Skeletal muscle tissue (tissue), 4 donors: ENCODE results near the gene JAG2. TPM values are rescaled to one million over a fixed set of nuclear protein-coding genes. Genes with fewer than 3 reads are reported as not detected.

Experiments used
- H3K27ac ChIP-seq: one replicate; pipeline ENCODE4 v1.7.0; 2013; ENCODE audit warnings: mild to moderate bottlenecking, low read depth, low read length, inconsistent platforms
- H3K27me3 ChIP-seq, 3 donors: one replicate each; pipeline ENCODE4 v1.7.0; 2013; ENCODE audit warnings: low read length in 3 of 3; ENCODE audit not compliant: control insufficient read depth in 3 of 3, insufficient read depth in 3 of 3
- H3K36me3 ChIP-seq, 3 donors: one replicate each; pipeline ENCODE4 v1.7.0; 2013; ENCODE audit warnings: low read length in 3 of 3; ENCODE audit not compliant: control insufficient read depth in 3 of 3, insufficient read depth in 3 of 3
- H3K4me1 ChIP-seq, 3 donors: one replicate each; pipeline ENCODE4 v1.7.0; 2013; ENCODE audit warnings: low read length in 3 of 3, mild to moderate bottlenecking in 3 of 3; ENCODE audit not compliant: control insufficient read depth in 3 of 3, insufficient read depth in 3 of 3
- H3K4me3 ChIP-seq, 3 donors: one replicate each; pipeline ENCODE4 v1.7.0; 2013; ENCODE audit warnings: low read length in 3 of 3
- H3K9ac ChIP-seq, 3 donors: one replicate each; pipeline ENCODE4 v1.7.0; 2013; ENCODE audit warnings: low read length in 3 of 3, mild to moderate bottlenecking in 3 of 3, moderate library complexity in 2 of 3, low read depth in 1 of 3
- H3K9me3 ChIP-seq, 3 donors: one replicate each; pipeline ENCODE4 v1.7.0; 2013; ENCODE audit warnings: low read length in 3 of 3; ENCODE audit not compliant: control insufficient read depth in 3 of 3
- total RNA-seq: library from RNA; depleted of rRNA; stranded (reverse); fragments of >200 nt; gene quantifications from one replicate; pipeline ENCODE4 v1.2.3, GENCODE V29; 2014
- donor health status: Osteomylitis.

JAG2 gene
- total RNA-seq, 1 donor from 2014 or later, result 33.9 TPM

DNA sequence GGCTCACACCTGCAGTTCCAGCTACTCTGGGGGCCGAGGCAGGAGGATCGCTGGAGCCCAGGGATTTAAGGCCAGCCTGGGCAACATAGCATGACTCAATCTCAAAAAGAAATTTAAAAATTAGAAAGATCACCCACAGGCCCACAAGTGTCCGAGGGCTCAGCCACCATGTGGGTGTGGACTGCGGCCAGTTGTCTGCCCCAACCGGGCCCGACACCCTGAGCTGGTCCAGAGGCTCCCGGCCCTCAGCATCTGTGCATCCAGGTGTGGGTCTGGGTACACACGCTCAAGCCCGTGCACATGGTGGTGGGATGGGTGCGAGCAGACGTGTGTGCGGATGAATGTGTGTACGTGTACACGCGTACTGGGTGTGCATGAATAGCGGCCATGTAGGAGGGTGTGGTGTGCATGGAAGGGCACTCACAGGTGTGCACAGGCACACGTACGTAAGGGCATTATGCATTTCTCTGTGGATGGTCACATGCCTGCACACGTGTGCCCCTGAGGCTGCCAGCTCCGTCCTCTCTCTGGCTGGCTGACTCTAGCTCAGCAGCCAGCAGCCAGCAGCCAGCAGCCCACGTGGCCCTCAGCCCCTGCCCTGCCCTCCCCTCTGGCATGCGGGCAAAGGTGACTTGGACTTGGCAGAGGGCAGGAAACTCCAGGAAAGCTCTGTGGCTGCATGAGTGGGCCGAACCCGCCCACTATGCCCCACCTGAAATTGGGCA is 35.8 kb upstream of the JAG2 start:
- H3K36me3 ChIP-seq, result no peaks in the 10 kb centered on the region
- peak overlapping the region in 2 of 3 donors; percentile 45 to 58 for H3K4me3 ChIP-seq
- H3K9me3 ChIP-seq, result no peaks in the 10 kb centered on the region
- H3K9ac ChIP-seq, result peak overlapping the region in 1 of 3 donors; percentile 60
- H3K27me3 ChIP-seq, result peaks cover 16 to 24% (median 23%) of the 10 kb centered on the region in 3 donors
- H3K4me1 ChIP-seq, result peaks cover 27 to 68% (median 49%) of the 10 kb centered on the region in 3 donors
- no peak overlapping the region for H3K27ac ChIP-seq

DNA sequence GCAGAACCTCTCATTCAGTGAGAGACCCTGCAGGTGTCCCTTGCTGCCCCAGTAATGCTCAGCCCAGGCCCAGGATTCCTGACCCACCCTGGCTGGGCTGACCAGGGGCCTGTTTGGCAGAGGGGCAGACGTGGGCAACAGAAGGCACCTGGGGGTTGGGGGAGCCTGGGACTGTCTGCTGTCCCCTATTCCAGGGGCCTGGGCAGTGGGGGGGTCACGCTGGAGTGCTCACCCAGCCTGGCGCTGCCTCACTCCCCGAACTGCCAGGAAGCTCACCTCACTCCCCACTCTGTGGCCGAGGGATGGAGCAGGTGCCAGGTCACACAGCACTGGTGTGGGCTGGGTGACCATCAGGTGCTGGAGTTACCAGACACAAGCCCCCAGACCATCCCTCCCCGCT is 35.1 kb upstream of the JAG2 start:
- H3K4me1 ChIP-seq, result peaks cover 27 to 75% (median 52%) of the 10 kb centered on the region in 3 donors
- H3K27me3 ChIP-seq, result peaks cover 22 to 31% (median 29%) of the 10 kb centered on the region in 3 donors
- H3K9me3 ChIP-seq, result no peaks in the 10 kb centered on the region
- no peaks in the 10 kb centered on the region for H3K36me3 ChIP-seq
- no peak overlapping the region for H3K4me3 ChIP-seq
- H3K27ac ChIP-seq, result no peak overlapping the region
- no peak overlapping the region for H3K9ac ChIP-seq

DNA sequence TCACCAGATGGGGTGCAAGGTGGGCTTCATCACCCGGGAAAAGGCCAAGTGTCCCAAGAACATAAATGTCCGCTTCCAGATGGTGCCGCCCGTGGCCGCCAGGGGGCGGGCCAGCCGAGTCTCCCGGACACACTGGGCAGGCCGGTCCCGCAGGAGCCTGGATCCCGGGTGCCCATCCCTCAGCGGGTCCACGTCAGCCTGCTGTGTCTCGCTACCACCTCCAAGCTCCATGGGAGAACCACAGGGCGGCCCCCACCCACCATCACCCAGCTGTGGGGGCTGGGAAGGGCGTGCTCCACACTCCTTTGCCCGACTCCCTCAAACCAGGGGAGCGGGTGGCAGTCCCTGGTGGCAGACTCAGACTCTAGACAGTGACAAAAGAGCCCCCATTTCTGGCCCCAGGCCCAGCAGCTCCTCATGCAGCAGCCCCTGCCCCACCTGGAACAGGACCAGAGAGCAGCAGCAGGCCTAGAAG is 34.5 kb upstream of the JAG2 start:
- peaks cover 27 to 81% (median 58%) of the 10 kb centered on the region in 3 donors for H3K4me1 ChIP-seq
- no peaks in the 10 kb centered on the region for H3K36me3 ChIP-seq
- peak overlapping the region in 1 of 3 donors; percentile 25 for H3K9ac ChIP-seq
- no peak overlapping the region for H3K4me3 ChIP-seq
- H3K9me3 ChIP-seq, result no peaks in the 10 kb centered on the region
- peaks cover 28 to 37% (median 35%) of the 10 kb centered on the region in 3 donors for H3K27me3 ChIP-seq
- H3K27ac ChIP-seq, result no peak overlapping the region

DNA sequence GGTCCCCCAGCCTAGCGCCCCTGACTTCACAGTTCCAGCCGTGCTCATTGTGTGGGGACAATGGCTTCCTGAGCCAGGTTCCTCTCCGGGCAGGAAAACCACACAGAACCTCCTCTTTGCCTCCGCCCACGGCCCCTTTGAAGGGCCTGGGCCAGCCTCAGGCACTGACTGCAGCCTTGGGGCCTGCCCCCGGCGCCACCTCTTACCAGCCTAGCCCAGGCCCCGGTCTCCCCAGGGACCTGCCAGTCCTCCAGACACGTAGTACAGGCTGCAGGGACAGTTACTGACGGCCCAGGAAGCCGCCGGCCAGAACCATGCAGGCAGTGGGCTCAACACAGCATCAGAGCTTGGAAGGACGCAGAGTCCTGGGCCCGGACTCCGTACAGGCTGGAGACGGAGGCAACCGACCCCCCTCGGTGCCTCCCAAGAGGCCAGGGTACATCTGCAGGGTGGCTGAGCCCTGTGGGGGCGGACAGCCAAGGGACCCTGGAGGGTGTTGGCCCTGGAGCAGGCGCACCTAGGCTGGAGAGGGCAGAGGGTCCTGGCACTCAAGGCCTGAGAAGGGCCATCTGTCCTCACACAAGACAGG is 33.4 kb upstream of the JAG2 start:
- no peak overlapping the region for H3K27ac ChIP-seq

DNA sequence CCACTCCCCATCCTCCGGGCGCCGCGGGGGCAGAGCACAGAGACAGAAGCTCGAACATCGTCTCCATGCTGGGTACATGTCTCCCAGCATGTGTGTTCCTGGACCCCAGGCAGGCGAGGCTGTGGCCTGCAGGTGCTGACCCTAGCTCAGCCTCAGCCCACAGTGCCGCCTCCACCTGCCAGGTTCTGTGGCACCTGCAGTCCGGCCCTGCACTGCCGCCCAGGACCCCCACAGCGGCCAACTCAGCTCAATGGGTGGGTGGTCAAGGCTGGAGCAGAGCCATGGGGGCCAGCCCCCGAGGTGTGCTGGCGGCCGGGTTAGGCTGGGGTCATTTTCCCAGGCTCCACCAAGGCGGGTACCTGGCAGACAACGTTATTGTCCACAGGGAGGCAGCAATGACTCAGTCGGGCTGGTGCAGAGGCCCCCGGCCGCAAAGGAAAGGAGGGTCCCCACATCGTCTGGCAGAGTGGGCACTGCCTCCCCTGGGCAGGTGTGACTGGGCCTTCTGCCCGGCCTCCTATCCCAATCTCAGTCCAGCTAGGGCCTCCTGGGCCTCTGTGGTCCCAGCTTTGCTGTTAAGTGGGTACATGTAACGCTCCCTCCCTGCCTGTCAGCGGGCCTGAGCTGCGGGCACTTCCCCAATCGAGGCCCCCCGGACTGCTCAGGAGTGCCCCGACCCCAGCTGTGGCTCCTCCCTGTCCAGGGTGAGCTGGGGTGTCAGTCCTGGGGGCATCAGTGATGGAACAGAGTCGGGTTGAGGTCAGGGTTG is 32.8 kb upstream of the JAG2 start:
- H3K36me3 ChIP-seq, result no peaks in the 10 kb centered on the region
- peaks cover 38 to 51% (median 44%) of the 10 kb centered on the region in 3 donors for H3K27me3 ChIP-seq
- H3K4me1 ChIP-seq, result peaks cover 34 to 72% (median 70%) of the 10 kb centered on the region in 3 donors
- no peaks in the 10 kb centered on the region for H3K9me3 ChIP-seq
- peak overlapping the region in 1 of 3 donors; percentile 45 for H3K9ac ChIP-seq
- H3K27ac ChIP-seq, result no peak overlapping the region
- H3K4me3 ChIP-seq, result no peak overlapping the region

More for the DNA sequence above, 33.4 kb upstream of the JAG2 start:
- Histone ChIP-seq H3K4me3 (no peak overlapping the region), H3K9ac (peak overlapping the region in 1 of 3 donors; percentile 45), H3K9me3 (no peaks in the 10 kb centered on the region), H3K4me1 (peaks cover 31 to 75% (median 67%) of the 10 kb centered on the region in 3 donors), H3K27me3 (peaks cover 38 to 45% (median 40%) of the 10 kb centered on the region in 3 donors), H3K36me3 (no peaks in the 10 kb centered on the region)

DNA sequence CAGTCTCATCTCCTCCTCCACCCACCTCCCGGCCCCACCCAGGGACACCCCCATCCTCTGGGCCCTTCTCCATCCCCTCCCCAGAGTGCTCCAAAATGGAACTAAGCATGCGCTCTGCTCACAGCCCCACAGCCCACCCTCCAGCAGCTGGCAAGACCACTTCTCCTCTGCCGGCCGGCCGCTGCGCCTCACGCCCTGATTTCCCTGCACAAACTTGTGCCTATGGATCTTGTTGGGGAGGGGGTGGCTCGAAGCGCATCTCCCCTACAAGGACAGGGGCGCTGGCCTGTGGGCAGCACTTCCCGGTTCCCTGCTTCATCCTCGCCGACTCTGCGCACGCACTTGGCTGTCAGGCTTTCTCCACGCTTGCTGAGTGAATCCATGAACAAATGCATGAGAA is 32.1 kb upstream of the JAG2 start:
- Histone ChIP-seq H3K4me1 (peaks cover 37 to 72% (median 72%) of the 10 kb centered on the region in 3 donors), H3K36me3 (no peaks in the 10 kb centered on the region), H3K9me3 (no peaks in the 10 kb centered on the region), H3K9ac (no peak overlapping the region), H3K4me3 (no peak overlapping the region), H3K27me3 (peaks cover 43 to 58% (median 51%) of the 10 kb centered on the region in 3 donors), H3K27ac (no peak overlapping the region)

DNA sequence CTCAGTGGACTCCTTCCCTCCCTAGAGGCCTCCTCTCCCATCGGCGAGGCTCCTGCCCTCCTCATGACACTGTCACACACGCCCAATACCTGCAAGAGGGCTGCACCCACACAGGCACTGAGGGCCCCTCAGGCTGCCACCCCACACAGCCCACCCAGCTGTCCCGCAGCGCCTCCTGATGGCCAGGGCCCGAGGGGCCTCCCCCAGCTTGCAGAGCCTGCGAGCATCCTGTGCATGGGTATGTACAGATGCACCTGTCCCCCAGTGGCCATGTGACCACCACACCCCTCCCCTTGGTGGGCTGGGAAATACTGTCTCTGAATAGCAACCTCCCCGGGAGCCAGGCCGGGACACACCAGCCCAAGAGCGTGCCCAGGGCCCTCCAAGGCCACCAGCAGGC is 31.5 kb upstream of the JAG2 start:
- no peak overlapping the region for H3K9ac ChIP-seq
- no peak overlapping the region for H3K27ac ChIP-seq
- H3K4me3 ChIP-seq, result no peak overlapping the region
- H3K9me3 ChIP-seq, result no peaks in the 10 kb centered on the region
- peaks cover 33 to 71% (median 70%) of the 10 kb centered on the region in 3 donors for H3K4me1 ChIP-seq
- H3K27me3 ChIP-seq, result peaks cover 49 to 63% (median 54%) of the 10 kb centered on the region in 3 donors
- H3K36me3 ChIP-seq, result no peaks in the 10 kb centered on the region

DNA sequence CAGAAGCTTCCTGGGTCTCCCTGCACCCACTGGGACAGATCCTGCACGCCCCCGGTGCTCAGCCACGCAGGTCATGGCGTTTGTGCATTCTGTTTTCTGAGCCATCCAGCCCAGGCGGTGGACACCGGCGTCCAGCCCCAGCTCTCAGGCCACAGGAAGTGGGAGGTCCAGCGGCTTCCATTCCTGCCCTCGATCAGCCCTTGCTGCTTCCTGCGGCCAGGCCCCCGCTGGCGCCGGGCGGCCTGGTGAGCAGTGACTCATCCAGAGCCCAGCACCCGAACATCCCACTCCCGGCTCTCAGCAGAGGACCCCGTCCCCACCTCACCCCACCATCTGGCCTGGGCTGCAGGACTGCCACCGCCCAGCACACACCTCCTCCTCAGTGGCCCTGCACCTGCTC is 30.5 kb upstream of the JAG2 start:
- Histone ChIP-seq H3K36me3 (no peaks in the 10 kb centered on the region), H3K27ac (no peak overlapping the region), H3K27me3 (peaks cover 59 to 72% (median 64%) of the 10 kb centered on the region in 3 donors), H3K4me3 (no peak overlapping the region), H3K9me3 (no peaks in the 10 kb centered on the region), H3K4me1 (peaks cover 23 to 65% (median 65%) of the 10 kb centered on the region in 3 donors), H3K9ac (no peak overlapping the region)

DNA sequence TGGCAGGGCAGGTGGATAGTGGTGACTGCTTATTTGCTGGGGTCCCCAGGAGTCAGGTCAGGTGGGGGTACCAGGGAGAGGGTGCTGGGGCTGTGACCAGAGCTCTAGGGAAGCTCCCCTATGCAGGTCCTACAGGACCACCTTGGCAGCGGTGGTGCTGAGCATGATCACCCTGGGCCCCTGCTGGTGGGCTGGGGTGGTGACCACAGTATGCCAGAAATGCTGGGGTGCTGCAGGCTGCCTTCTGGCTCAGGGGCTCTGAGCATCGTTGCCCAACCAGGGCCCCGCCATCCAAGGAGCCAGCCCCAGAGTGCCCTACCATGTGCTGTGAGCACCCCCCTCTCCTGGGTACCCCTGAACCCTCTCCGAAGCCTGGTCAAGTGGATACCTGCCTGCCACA is 30.0 kb upstream of the JAG2 start:
- H3K9me3 ChIP-seq, result no peaks in the 10 kb centered on the region
- no peak overlapping the region for H3K9ac ChIP-seq
- H3K36me3 ChIP-seq, result no peaks in the 10 kb centered on the region
- no peak overlapping the region for H3K4me3 ChIP-seq
- H3K27me3 ChIP-seq, result peaks cover 60 to 77% (median 67%) of the 10 kb centered on the region in 3 donors
- H3K4me1 ChIP-seq, result peaks cover 20 to 64% (median 60%) of the 10 kb centered on the region in 3 donors
- no peak overlapping the region for H3K27ac ChIP-seq
